HCT116 (cell line): ENCODE data around the gene SDK1. TPM values are rescaled to one million over a fixed set of nuclear protein-coding genes. Genes with fewer than 3 reads are reported as not detected.

Source experiments
- ATAC-seq: fragments of 200-7000 bp; cut with Tn5 transposase; 2 replicates; pipeline ENCODE4 v1.9.1; 2020; ENCODE audit warnings: mild to moderate bottlenecking, moderate library complexity
- BruUV-seq: library from RNA; stranded (reverse); fragments of 400-500 nt; replicated peaks from 2 replicates; lab custom pipeline; 2021; lab: Mats Ljungman, UMichigan
- CTCF ChIA-PET: fragments of 300-600 bp; sonication (Branson Sonifier 250); formaldehyde crosslinking; loops from one replicate; lab custom pipeline; 2021; ENCODE audit warnings: antibody characterized with exemption; lab: Charles Lee
- POLR2A ChIA-PET: fragments of 300-600, 350-600 bp; sonication (Branson Sonifier 250); formaldehyde crosslinking; loops from one replicate; lab custom pipeline; 2021; ENCODE audit warnings: antibody characterized with exemption; lab: Charles Lee
- RAD21 ChIA-PET, 2 experiments: fragments of 300-600 bp; sonication (Branson Sonifier 250); formaldehyde crosslinking; loops; one replicate each; lab custom pipeline; 2023; ENCODE audit warnings: low total read pairs in 2 of 2; ENCODE audit not compliant: uncharacterized antibody in 2 of 2, unreplicated experiment in 2 of 2, low non-redundant PET in 1 of 2; lab: Charles Lee
- DNase-seq: peaks from one replicate; pipeline ENCODE4 v3.0.0-alpha.2; 2010; ENCODE audit warnings: low read depth, low spot score
- H2AFZ ChIP-seq: fragments of 200-600 bp; shearing (Covaris generic), sonication (generic); 2 replicates; pipeline ENCODE4 v1.6.1; 2017; ENCODE audit warnings: low read depth, mixed run types, mixed read lengths, antibody characterized with exemption, low read length; ENCODE audit not compliant: poor library complexity, severe bottlenecking
- H3K27ac ChIP-seq: 2 replicates; pipeline ENCODE4 v1.5.1; 2012; ENCODE audit warnings: low read depth, low read length
- H3K27me3 ChIP-seq: fragments of 200-600 bp; sonication (generic); 2 replicates; pipeline ENCODE4 v1.6.1; 2016; ENCODE audit warnings: mixed run types, low read length, mixed read lengths; ENCODE audit not compliant: insufficient read depth
- H3K36me3 ChIP-seq, 2 experiments: fragments of 200-500 bp in 1 of 2; fragments of 200-600 bp in 1 of 2; sonication (Bioruptor generic) in 1 of 2; sonication (generic) in 1 of 2; 2 replicates each; pipeline versions ENCODE4 v1.5.1 to v1.6.1; 2014 to 2016; ENCODE audit warnings: low read length in 2 of 2, inconsistent platforms in 1 of 2, mixed read lengths in 1 of 2, mixed run types in 1 of 2; ENCODE audit not compliant: insufficient read depth in 2 of 2, control insufficient read depth in 1 of 2
- H3K4me1 ChIP-seq, 2 experiments: fragments of 200-600 bp in 1 of 2; sonication (generic) in 1 of 2; 2 replicates each; pipeline versions ENCODE4 v1.5.1 to v1.6.1; 2012 to 2017; ENCODE audit warnings: low read length in 2 of 2, inconsistent platforms in 1 of 2, mild to moderate bottlenecking in 1 of 2, mixed read lengths in 1 of 2, mixed run types in 1 of 2, moderate library complexity in 1 of 2; ENCODE audit not compliant: insufficient read depth in 2 of 2, control insufficient read depth in 1 of 2
- H3K4me2 ChIP-seq: fragments of 200-600 bp; sonication (generic); 2 replicates; pipeline ENCODE4 v1.6.1; 2017; ENCODE audit warnings: mixed run types, low read length, mixed read lengths
- H3K4me3 ChIP-seq, 2 experiments: fragments of 200-600 bp in 1 of 2; sonication (generic) in 1 of 2; replicated peaks in 1 of 2; 2 replicates each; pipeline ENCODE4 v1.5.1; 2011 to 2016; ENCODE audit warnings: low read length in 2 of 2, control low read depth in 1 of 2, low read depth in 1 of 2, mild to moderate bottlenecking in 1 of 2, mixed read lengths in 1 of 2, mixed run types in 1 of 2
- H3K79me2 ChIP-seq: fragments of 200-600 bp; sonication (generic); 2 replicates; pipeline ENCODE4 v1.6.1; 2017; ENCODE audit warnings: mild to moderate bottlenecking, mixed run types, low read length, moderate library complexity, mixed read lengths; ENCODE audit not compliant: insufficient read depth
- H3K9ac ChIP-seq: fragments of 200-600 bp; sonication (generic); 2 replicates; pipeline ENCODE4 v1.6.1; 2016; ENCODE audit warnings: low read length, mixed read lengths
- H3K9me2 ChIP-seq: fragments of 200-600 bp; sonication (generic), shearing (Covaris generic); 2 replicates; pipeline ENCODE4 v1.6.1; 2017; ENCODE audit warnings: mixed run types, mild to moderate bottlenecking, moderate library complexity; ENCODE audit not compliant: insufficient read depth
- H3K9me3 ChIP-seq, 2 experiments: fragments of 200-500 bp in 1 of 2; fragments of 200-600 bp in 1 of 2; sonication (Bioruptor generic) in 1 of 2; sonication (generic) in 1 of 2; 2 replicates each; pipeline ENCODE4 v1.6.1; 2014 to 2017; ENCODE audit warnings: low read length in 2 of 2, mixed read lengths in 2 of 2, inconsistent platforms in 1 of 2, low read depth in 1 of 2, mild to moderate bottlenecking in 1 of 2, mixed run types in 1 of 2, moderate library complexity in 1 of 2; ENCODE audit not compliant: control insufficient read depth in 1 of 2, insufficient read depth in 1 of 2
- H4K20me1 ChIP-seq: fragments of 200-600 bp; sonication (generic), shearing (Covaris generic); 2 replicates; pipeline ENCODE4 v1.6.1; 2017; ENCODE audit warnings: mixed run types, mild to moderate bottlenecking, moderate library complexity; ENCODE audit not compliant: insufficient read depth
- CBX3 ChIP-seq: IDR thresholded peaks from 2 replicates; pipeline ENCODE4 v1.6.1; 2012; ENCODE audit warnings: low read depth
- CEBPB ChIP-seq: IDR thresholded peaks from 2 replicates; pipeline ENCODE4 v1.6.1; 2012; ENCODE audit warnings: low read depth
- EGR1 ChIP-seq: IDR thresholded peaks from 2 replicates; pipeline ENCODE4 v1.6.1; 2012; ENCODE audit warnings: low read depth
- EZH2 ChIP-seq: fragments of 200-600 bp; sonication (generic); IDR thresholded peaks from 2 replicates; pipeline ENCODE4 v1.6.1; 2017; ENCODE audit warnings: antibody characterized with exemption, mixed run types
- JUND ChIP-seq: IDR thresholded peaks from 2 replicates; pipeline ENCODE4 v1.6.1; 2012
- SIN3A ChIP-seq: IDR thresholded peaks from 2 replicates; pipeline ENCODE4 v1.6.1; 2012; ENCODE audit warnings: low read depth
- SP1 ChIP-seq: IDR thresholded peaks from 2 replicates; pipeline ENCODE4 v1.6.1; 2012; ENCODE audit warnings: low read depth
- SRF ChIP-seq: IDR thresholded peaks from 2 replicates; pipeline ENCODE4 v1.6.1; 2012; ENCODE audit warnings: low read depth
- YY1 ChIP-seq: IDR thresholded peaks from 2 replicates; pipeline ENCODE4 v1.6.1; 2011; ENCODE audit warnings: low read length, low read depth, moderate library complexity, mild to moderate bottlenecking; ENCODE audit not compliant: insufficient replicate concordance; ENCODE audit errors: extremely low read depth
- ZFX ChIP-seq: fragments of 450-650 bp; IDR thresholded peaks from 2 replicates; pipeline ENCODE4 v1.6.1; 2017
- intact Hi-C: fragments of 100-400 bp; cut with micrococcal nuclease; formaldehyde crosslinking; loops from 2 replicates; pipeline ENCODE4 v1.10.0; 2022
- total RNA-seq: library from RNA; stranded (reverse); gene quantifications from one replicate; pipeline ENCODE4 v1.2.1, GENCODE V29; 2021; ENCODE audit not compliant: unreplicated experiment
- TF ChIP-seq, protein P1 (sequence below): IDR thresholded peaks from 2 replicates; pipeline ENCODE4 v1.6.1; 2012
- TF ChIP-seq, protein P2 (sequence below): IDR thresholded peaks from 2 replicates; pipeline ENCODE4 v1.6.1; 2011; ENCODE audit warnings: mild to moderate bottlenecking, low read length, moderate library complexity; ENCODE audit not compliant: insufficient replicate concordance; ENCODE audit errors: extremely low read depth
- TF ChIP-seq, protein P3 (sequence below): IDR thresholded peaks from 2 replicates; pipeline ENCODE4 v1.6.1; 2012

Gene SDK1
- total RNA-seq, 1 experiment from 2014 or later: 0.05 TPM

DNA sequence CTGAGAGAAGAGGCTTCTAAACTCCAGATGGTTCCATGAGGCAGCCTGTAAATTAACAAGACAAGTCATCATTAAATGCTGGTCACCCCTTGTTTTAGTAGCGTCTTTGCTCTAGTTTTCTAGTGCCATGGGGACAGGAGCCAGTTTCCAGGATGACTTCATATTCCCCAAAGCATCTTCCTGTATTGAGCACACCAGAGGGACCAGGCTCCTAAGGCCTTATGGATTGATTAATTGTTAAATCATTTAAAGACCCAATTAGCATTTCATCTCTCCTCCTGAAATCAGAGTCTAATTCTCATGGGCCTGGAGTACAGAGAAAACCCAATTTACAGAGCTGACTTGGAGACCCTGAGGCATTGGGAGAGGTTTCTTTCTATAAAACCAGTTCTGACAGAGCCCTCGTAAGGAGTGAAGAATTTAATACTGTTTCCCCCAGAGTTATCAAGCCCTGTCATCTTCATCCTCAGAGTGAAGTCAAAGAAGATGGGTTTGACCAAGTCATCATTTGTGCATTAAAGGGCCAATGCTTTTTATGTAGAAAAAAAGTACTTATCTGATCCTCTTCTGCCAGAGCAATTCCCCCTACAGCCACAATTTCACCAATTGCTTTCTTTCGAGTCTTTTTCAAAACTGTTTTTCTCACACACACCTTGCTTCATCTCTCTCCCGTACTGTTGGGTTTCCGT, 678.7 kb downstream of the SDK1 start:
- no peak overlapping the region for H2AFZ ChIP-seq
- no peak for DNase-seq
- no TSS peak for BruUV-seq
- no peaks in the 10 kb centered on the region for H3K9me2 ChIP-seq
- ATAC-seq: no peak
- intact Hi-C loops: no loop called here
- CTCF ChIA-PET: interaction anchor here (1.3 kb wide), 1 partner anchor 157 kb away, joined by 3 read pairs; no protein-coding TSS in a partner anchor
- no peaks in the 10 kb centered on the region for H4K20me1 ChIP-seq
- POLR2A ChIA-PET: no interaction called here
- RAD21 ChIA-PET: no interaction called here
- no peaks in the 10 kb centered on the region for H3K9me3 ChIP-seq
- no peaks in the 10 kb centered on the region for H3K27me3 ChIP-seq
- no peaks in the 10 kb centered on the region for H3K36me3 ChIP-seq
- no peak overlapping the region for H3K27ac ChIP-seq
- no peaks in the 10 kb centered on the region for H3K79me2 ChIP-seq
- TF ChIP-seq CBX3 (no peak), SRF (no peak), JUND (no peak), EGR1 (no peak), ZFX (no peak), SP1 (no peak), SIN3A (no peak), CEBPB (no peak), EZH2 (no peak), YY1 (no peak)
- TF ChIP-seq, protein P1, sequence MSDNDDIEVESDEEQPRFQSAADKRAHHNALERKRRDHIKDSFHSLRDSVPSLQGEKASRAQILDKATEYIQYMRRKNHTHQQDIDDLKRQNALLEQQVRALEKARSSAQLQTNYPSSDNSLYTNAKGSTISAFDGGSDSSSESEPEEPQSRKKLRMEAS: no peak
- TF ChIP-seq, protein P2, sequence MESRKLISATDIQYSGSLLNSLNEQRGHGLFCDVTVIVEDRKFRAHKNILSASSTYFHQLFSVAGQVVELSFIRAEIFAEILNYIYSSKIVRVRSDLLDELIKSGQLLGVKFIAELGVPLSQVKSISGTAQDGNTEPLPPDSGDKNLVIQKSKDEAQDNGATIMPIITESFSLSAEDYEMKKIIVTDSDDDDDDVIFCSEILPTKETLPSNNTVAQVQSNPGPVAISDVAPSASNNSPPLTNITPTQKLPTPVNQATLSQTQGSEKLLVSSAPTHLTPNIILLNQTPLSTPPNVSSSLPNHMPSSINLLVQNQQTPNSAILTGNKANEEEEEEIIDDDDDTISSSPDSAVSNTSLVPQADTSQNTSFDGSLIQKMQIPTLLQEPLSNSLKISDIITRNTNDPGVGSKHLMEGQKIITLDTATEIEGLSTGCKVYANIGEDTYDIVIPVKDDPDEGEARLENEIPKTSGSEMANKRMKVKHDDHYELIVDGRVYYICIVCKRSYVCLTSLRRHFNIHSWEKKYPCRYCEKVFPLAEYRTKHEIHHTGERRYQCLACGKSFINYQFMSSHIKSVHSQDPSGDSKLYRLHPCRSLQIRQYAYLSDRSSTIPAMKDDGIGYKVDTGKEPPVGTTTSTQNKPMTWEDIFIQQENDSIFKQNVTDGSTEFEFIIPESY: no peak
- TF ChIP-seq, protein P3, sequence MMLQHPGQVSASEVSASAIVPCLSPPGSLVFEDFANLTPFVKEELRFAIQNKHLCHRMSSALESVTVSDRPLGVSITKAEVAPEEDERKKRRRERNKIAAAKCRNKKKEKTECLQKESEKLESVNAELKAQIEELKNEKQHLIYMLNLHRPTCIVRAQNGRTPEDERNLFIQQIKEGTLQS: no peak
- no peak overlapping the region for H3K9ac ChIP-seq
- no peak overlapping the region for H3K4me2 ChIP-seq
- H3K4me3 ChIP-seq: no peak overlapping the region
- H3K4me1 ChIP-seq: no peaks in the 10 kb centered on the region
